ENCODE results near the gene CRB1.
"Not testable (repeated sequence)": the region's sequence is repeated elsewhere in the genome, so short reads cannot be mapped to it uniquely, and the experiment has no call there.

CRB1 gene

GRCh38 chr1:197463142-197463541 is 195.1 kb downstream of the CRB1 start:
- DNase-seq (ENCODE audit: low read depth in 2 of 2): no peak

- no peak for DNase-seq (ENCODE audit: low read depth in 2 of 2)
Measured at GRCh38 chr1:197464044-197464443, 196.0 kb downstream of the CRB1 start.

- DNase-seq (ENCODE audit: low read depth in 2 of 2): no peak
Measured at GRCh38 chr1:197465528-197466327, 197.7 kb downstream of the CRB1 start.

GRCh38 chr1:197466813-197467212 is 198.8 kb downstream of the CRB1 start:
- no peak for DNase-seq (ENCODE audit: low read depth in 2 of 2)

- DNase-seq (ENCODE audit: low read depth in 2 of 2): no peak
Measured at GRCh38 chr1:197467881-197468280, 199.8 kb downstream of the CRB1 start.

GRCh38 chr1:197468543-197469175 is 200.6 kb downstream of the CRB1 start:
- DNase-seq (ENCODE audit: low read depth in 2 of 2): no peak

GRCh38 chr1:197469620-197470210 is 201.7 kb downstream of the CRB1 start:
- DNase-seq (ENCODE audit: low read depth in 2 of 2): no peak

- no peak for DNase-seq (ENCODE audit: low read depth in 2 of 2)
Measured at GRCh38 chr1:197470330-197470729, 202.3 kb downstream of the CRB1 start.

GRCh38 chr1:197471248-197471985 is 203.4 kb downstream of the CRB1 start:
- no peak for DNase-seq (ENCODE audit: low read depth in 2 of 2)

- no peak for DNase-seq (ENCODE audit: low read depth in 2 of 2)
Measured at GRCh38 chr1:197472141-197472540, 204.1 kb downstream of the CRB1 start.

- no peak for DNase-seq (ENCODE audit: low read depth in 2 of 2)
Measured at GRCh38 chr1:197480446-197480845, 212.4 kb downstream of the CRB1 start.

GRCh38 chr1:197481101-197481500 is 213.0 kb downstream of the CRB1 start:
- DNase-seq (ENCODE audit: low read depth in 2 of 2): peak in 1 of 2 donors; percentile 3

GRCh38 chr1:197485790-197486189 is 217.7 kb downstream of the CRB1 start:
- no peak for DNase-seq (ENCODE audit: low read depth in 2 of 2)

- DNase-seq (ENCODE audit: low read depth in 2 of 2): no peak
Measured at GRCh38 chr1:197486946-197487345, 218.9 kb downstream of the CRB1 start.

GRCh38 chr1:197491505-197491904 is 223.5 kb downstream of the CRB1 start:
- DNase-seq (ENCODE audit: low read depth in 2 of 2): not testable (repeated sequence)

GRCh38 chr1:197496722-197497121 is 228.7 kb downstream of the CRB1 start:
- no peak for DNase-seq (ENCODE audit: low read depth in 2 of 2)

GRCh38 chr1:197510691-197511378 is 242.8 kb downstream of the CRB1 start:
- no peak for DNase-seq (ENCODE audit: low read depth in 2 of 2)

- no peak for DNase-seq (ENCODE audit: low read depth in 2 of 2)
Measured at GRCh38 chr1:197515421-197515820, 247.4 kb downstream of the CRB1 start.

- no peak for DNase-seq (ENCODE audit: low read depth in 2 of 2)
Measured at GRCh38 chr1:197519741-197520334, 251.8 kb downstream of the CRB1 start.

- DNase-seq (ENCODE audit: low read depth in 2 of 2): no peak
Measured at GRCh38 chr1:197521118-197521739, 253.2 kb downstream of the CRB1 start.
